Hepatocyte (in vitro differentiated cells): ENCODE results near the gene ITPK1.
"Not testable (repeated sequence)": the region's sequence is repeated elsewhere in the genome, so short reads cannot be mapped to it uniquely, and the experiment has no call there.

Experiments
- EZH2 ChIP-seq: fragments of 200-600 bp; sonication (generic); IDR thresholded peaks from 2 replicates; pipeline ENCODE4 v1.6.1; 2016; ENCODE audit warnings: antibody characterized with exemption, mild to moderate bottlenecking, borderline replicate concordance
- EZH2phosphoT487 ChIP-seq: fragments of 200-600 bp; sonication (generic); IDR thresholded peaks from one replicate; pipeline ENCODE4 v1.6.1; 2018; ENCODE audit warnings: antibody characterized with exemption, mild to moderate bottlenecking, low read depth, moderate library complexity; ENCODE audit not compliant: unreplicated experiment, severe bottlenecking
- TF ChIP-seq, protein P1 (sequence below): fragments of 200-600 bp; sonication (generic); IDR thresholded peaks from 2 replicates; pipeline ENCODE4 v1.5.1; 2016; ENCODE audit warnings: antibody characterized with exemption, mild to moderate bottlenecking; ENCODE audit not compliant: poor library complexity

DNA sequence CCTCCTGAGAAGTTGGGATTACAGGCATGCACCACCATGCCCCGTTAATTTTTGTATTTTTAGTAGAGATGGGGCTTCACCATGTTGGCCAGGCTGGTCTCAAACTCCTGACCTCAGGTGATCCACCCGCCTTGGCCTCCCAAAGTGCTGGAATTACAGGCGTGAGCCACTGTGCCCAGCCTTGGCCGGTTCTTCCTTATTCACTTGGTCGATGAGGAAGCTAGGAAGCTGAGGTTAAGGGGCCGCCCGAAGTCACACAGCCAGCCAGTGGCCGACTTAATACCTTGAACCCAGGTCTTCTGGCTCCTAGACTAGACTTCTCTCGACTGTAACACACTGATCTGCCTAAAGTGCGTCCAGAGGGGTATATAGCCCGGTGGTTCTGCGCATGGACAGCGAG lies 20.8 kb upstream of the ITPK1 start:
- TF ChIP-seq, protein P1, sequence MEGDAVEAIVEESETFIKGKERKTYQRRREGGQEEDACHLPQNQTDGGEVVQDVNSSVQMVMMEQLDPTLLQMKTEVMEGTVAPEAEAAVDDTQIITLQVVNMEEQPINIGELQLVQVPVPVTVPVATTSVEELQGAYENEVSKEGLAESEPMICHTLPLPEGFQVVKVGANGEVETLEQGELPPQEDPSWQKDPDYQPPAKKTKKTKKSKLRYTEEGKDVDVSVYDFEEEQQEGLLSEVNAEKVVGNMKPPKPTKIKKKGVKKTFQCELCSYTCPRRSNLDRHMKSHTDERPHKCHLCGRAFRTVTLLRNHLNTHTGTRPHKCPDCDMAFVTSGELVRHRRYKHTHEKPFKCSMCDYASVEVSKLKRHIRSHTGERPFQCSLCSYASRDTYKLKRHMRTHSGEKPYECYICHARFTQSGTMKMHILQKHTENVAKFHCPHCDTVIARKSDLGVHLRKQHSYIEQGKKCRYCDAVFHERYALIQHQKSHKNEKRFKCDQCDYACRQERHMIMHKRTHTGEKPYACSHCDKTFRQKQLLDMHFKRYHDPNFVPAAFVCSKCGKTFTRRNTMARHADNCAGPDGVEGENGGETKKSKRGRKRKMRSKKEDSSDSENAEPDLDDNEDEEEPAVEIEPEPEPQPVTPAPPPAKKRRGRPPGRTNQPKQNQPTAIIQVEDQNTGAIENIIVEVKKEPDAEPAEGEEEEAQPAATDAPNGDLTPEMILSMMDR = not testable (repeated sequence)
- not testable (repeated sequence) for TF ChIP-seq EZH2phosphoT487, EZH2
